DOHH2 (cell line): Measurements from ENCODE around the gene ZFAND3.

ENCODE experiments used
- H3F3A ChIP-seq: fragments of 200-600 bp; sonication (generic), shearing (Covaris generic); 2 replicates; pipeline ENCODE4 v1.6.0; 2016; ENCODE audit warnings: antibody characterized with exemption, mild to moderate bottlenecking; ENCODE audit not compliant: control insufficient read depth, insufficient read depth
- H3K27ac ChIP-seq: fragments of 200-600 bp; sonication (generic); 2 replicates; pipeline ENCODE4 v1.5.1; 2014; ENCODE audit warnings: low read depth, mild to moderate bottlenecking, low read length, moderate library complexity
- H3K27me3 ChIP-seq: fragments of 200-600 bp; sonication (generic); 2 replicates; pipeline ENCODE4 v1.6.1; 2014; ENCODE audit warnings: mild to moderate bottlenecking, low read length, mixed read lengths; ENCODE audit not compliant: control insufficient read depth
- H3K36me3 ChIP-seq: fragments of 200-600 bp; sonication (generic); 2 replicates; pipeline ENCODE4 v1.6.1; 2014; ENCODE audit warnings: mild to moderate bottlenecking, low read length, moderate library complexity, mixed read lengths; ENCODE audit not compliant: control insufficient read depth
- H3K4me1 ChIP-seq: fragments of 200-600 bp; sonication (generic); 2 replicates; pipeline ENCODE4 v1.6.1; 2014; ENCODE audit warnings: mild to moderate bottlenecking, low read length, mixed read lengths; ENCODE audit not compliant: control insufficient read depth
- H3K4me2 ChIP-seq: fragments of 200-600 bp; sonication (generic); 2 replicates; pipeline ENCODE4 v1.6.0; 2014; ENCODE audit warnings: mild to moderate bottlenecking, low read length, moderate library complexity
- H3K4me3 ChIP-seq: fragments of 200-600 bp; sonication (generic); 2 replicates; pipeline ENCODE4 v1.5.1; 2014; ENCODE audit warnings: mild to moderate bottlenecking, low read length, mixed read lengths
- H3K79me2 ChIP-seq: fragments of 200-600 bp; sonication (generic); 2 replicates; pipeline ENCODE4 v1.6.1; 2014; ENCODE audit warnings: mild to moderate bottlenecking, low read length, mixed read lengths; ENCODE audit not compliant: control insufficient read depth
- H3K9me2 ChIP-seq: fragments of 200-600 bp; sonication (generic); replicated peaks from 2 replicates; pipeline ENCODE4 v1.6.1; 2014; ENCODE audit warnings: mild to moderate bottlenecking, low read length, mixed read lengths; ENCODE audit not compliant: control insufficient read depth
- H3K9me3 ChIP-seq: fragments of 200-600 bp; sonication (generic); 2 replicates; pipeline ENCODE4 v1.6.1; 2014; ENCODE audit warnings: antibody characterized with exemption, low read length, mixed read lengths; ENCODE audit not compliant: control insufficient read depth, insufficient read depth
- H4K20me1 ChIP-seq: fragments of 200-600 bp; sonication (generic); 2 replicates; pipeline ENCODE4 v1.6.0; 2014; ENCODE audit warnings: low read depth, mild to moderate bottlenecking, antibody characterized with exemption, low read length, moderate library complexity; ENCODE audit not compliant: control insufficient read depth, insufficient read depth
- EZH2phosphoT487 ChIP-seq: fragments of 200-600 bp; sonication (generic); IDR thresholded peaks from 2 replicates; pipeline ENCODE4 v1.6.1; 2017; ENCODE audit warnings: borderline replicate concordance, mild to moderate bottlenecking, antibody characterized with exemption, low read length, moderate library complexity, mixed read lengths
- TF ChIP-seq, protein P1 (sequence below): fragments of 200-600 bp; sonication (generic); IDR thresholded peaks from one replicate; pipeline ENCODE4 v1.5.1; 2014; ENCODE audit warnings: antibody characterized with exemption, mild to moderate bottlenecking, low read depth, low read length; ENCODE audit not compliant: poor library complexity, severe bottlenecking

The ZFAND3 gene

GRCh38 chr6:37777272-37777834, 42.2 kb upstream of the ZFAND3 start:
- Histone ChIP-seq H3K9me3 (no peaks in the 10 kb centered on the region), H3K4me2 (no peak overlapping the region), H3K27me3 (peaks cover 2% of the 10 kb centered on the region; the same call in 1 of the 2 replicates), H3K79me2 (no peaks in the 10 kb centered on the region), H3K9me2 (no peaks in the 10 kb centered on the region), H3K36me3 (no peaks in the 10 kb centered on the region), H3F3A (no peaks in the 10 kb centered on the region), H3K4me1 (no peaks in the 10 kb centered on the region), H4K20me1 (no peaks in the 10 kb centered on the region), H3K27ac (no peak overlapping the region), H3K4me3 (no peak overlapping the region)
- TF ChIP-seq, protein P1, sequence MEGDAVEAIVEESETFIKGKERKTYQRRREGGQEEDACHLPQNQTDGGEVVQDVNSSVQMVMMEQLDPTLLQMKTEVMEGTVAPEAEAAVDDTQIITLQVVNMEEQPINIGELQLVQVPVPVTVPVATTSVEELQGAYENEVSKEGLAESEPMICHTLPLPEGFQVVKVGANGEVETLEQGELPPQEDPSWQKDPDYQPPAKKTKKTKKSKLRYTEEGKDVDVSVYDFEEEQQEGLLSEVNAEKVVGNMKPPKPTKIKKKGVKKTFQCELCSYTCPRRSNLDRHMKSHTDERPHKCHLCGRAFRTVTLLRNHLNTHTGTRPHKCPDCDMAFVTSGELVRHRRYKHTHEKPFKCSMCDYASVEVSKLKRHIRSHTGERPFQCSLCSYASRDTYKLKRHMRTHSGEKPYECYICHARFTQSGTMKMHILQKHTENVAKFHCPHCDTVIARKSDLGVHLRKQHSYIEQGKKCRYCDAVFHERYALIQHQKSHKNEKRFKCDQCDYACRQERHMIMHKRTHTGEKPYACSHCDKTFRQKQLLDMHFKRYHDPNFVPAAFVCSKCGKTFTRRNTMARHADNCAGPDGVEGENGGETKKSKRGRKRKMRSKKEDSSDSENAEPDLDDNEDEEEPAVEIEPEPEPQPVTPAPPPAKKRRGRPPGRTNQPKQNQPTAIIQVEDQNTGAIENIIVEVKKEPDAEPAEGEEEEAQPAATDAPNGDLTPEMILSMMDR, result no peak
- TF ChIP-seq EZH2phosphoT487, result no peak

DNA sequence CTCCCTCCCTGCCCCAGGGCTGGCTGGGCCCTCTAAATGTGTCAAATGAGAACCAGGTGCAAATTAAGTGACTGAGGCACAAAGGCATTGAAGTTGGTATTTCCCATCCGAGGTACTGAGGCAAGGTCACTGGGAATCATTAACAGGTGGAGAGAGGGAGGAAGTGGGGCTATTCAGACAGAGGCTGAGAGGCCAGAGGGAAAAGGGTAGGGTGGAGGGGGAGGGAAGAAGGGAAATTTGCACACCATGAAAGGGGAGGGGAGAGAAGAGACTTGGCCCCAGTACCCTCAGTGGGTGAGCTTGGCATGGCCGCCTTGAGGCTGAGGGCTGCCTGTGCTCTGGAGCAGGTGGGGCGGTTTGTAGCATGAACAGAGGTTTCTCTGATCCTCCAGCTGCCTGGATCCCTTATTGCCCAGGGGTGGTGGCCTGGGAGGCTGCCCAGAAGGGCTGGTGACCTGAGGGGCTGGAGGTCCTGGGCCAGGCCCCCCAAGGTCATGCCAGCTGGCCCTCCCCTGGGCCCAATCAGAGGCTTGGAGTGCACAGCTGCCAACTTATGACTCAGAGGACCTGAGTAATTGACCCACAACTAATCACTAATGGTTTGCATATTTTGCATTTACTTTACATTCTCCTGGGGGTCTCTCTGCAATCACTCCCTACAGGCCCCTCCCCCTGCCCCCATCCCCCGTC, 40.3 kb upstream of the ZFAND3 start:
- H3K9me2 ChIP-seq, result no peaks in the 10 kb centered on the region
- H3K4me2 ChIP-seq, result no peak overlapping the region
- no peaks in the 10 kb centered on the region for H3K36me3 ChIP-seq
- H3K4me1 ChIP-seq, result peaks cover 13% of the 10 kb centered on the region
- H3K9me3 ChIP-seq, result no peaks in the 10 kb centered on the region
- no peak for TF ChIP-seq EZH2phosphoT487
- TF ChIP-seq, protein P1, result no peak
- no peaks in the 10 kb centered on the region for H3K79me2 ChIP-seq
- H3F3A ChIP-seq, result no peaks in the 10 kb centered on the region
- no peaks in the 10 kb centered on the region for H4K20me1 ChIP-seq
- H3K4me3 ChIP-seq, result no peak overlapping the region
- peaks cover 16% of the 10 kb centered on the region for H3K27me3 ChIP-seq
- H3K27ac ChIP-seq, result no peak overlapping the region

DNA sequence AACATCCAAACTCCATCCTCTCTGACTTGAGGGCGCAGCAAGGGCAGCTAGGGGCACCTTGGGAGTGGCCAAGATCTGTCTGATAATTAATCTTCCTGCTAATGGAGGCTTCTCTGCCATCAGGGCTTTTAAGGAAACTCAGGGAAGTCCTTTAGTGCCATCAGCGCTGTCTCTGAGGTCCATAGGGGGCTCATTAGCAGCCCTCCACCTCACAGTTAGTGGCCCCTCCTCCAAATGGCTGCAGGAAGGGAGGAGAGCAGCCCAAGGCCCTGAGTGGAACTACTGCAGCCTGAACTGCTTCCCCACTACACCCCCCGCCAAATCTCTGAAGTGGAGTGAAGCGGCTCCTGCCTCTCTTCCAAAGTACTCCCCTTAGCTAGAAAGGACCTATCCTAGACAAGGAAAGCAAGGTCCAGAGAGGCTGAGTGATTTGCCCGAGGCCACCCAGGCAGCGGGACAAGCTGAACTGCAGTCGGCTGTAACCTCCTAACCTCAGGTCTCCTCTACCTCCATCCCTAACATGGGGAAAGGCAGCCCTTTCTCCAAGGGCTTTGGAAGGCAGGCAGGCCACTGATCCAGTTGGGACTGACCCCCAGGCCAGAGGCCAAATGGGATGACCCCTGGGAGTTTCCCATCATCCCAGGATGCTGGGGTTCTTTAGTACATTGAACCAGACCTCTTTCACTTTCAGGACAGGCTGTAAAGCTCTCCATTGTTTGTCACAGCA, 39.5 kb upstream of the ZFAND3 start:
- Histone ChIP-seq H3K27me3 (peaks cover 24% of the 10 kb centered on the region), H3K36me3 (no peaks in the 10 kb centered on the region), H3K9me3 (no peaks in the 10 kb centered on the region), H3K4me1 (peaks cover 14% of the 10 kb centered on the region), H3K79me2 (no peaks in the 10 kb centered on the region), H3K4me2 (no peak overlapping the region), H3K27ac (no peak overlapping the region), H3K4me3 (no peak overlapping the region), H4K20me1 (no peaks in the 10 kb centered on the region), H3K9me2 (no peaks in the 10 kb centered on the region), H3F3A (no peaks in the 10 kb centered on the region)
- no peak for TF ChIP-seq EZH2phosphoT487
- TF ChIP-seq, protein P1, result no peak
